BE2C (cell line): ENCODE data around the gene TOMM34.

Source experiments
- DNase-seq: peaks from one replicate; pipeline ENCODE4 v3.0.0-alpha.2; 2020
- H3K27me3 ChIP-seq: fragments of 250-450 bp; sonication (Bioruptor Pico); 2 replicates; pipeline ENCODE4 v1.5.1; 2020; ENCODE audit warnings: mild to moderate bottlenecking
- H3K36me3 ChIP-seq: fragments of 250-450 bp; sonication (Bioruptor Pico); 2 replicates; pipeline ENCODE4 v1.5.1; 2020; ENCODE audit warnings: mild to moderate bottlenecking
- H3K4me1 ChIP-seq: fragments of 250-450 bp; sonication (Bioruptor Pico); 2 replicates; pipeline ENCODE4 v1.5.1; 2020
- H3K4me3 ChIP-seq: 2 replicates; pipeline ENCODE4 v1.5.1; 2011; ENCODE audit warnings: low read depth, low read length
- H3K9me3 ChIP-seq: fragments of 250-450 bp; sonication (Bioruptor Pico); 2 replicates; pipeline ENCODE4 v1.5.1; 2020
- TF ChIP-seq, protein P1 (sequence below): IDR thresholded peaks from 2 replicates; pipeline ENCODE4 v1.5.1; 2012; ENCODE audit warnings: mild to moderate bottlenecking, low read depth, low read length

TOMM34 gene

DNA sequence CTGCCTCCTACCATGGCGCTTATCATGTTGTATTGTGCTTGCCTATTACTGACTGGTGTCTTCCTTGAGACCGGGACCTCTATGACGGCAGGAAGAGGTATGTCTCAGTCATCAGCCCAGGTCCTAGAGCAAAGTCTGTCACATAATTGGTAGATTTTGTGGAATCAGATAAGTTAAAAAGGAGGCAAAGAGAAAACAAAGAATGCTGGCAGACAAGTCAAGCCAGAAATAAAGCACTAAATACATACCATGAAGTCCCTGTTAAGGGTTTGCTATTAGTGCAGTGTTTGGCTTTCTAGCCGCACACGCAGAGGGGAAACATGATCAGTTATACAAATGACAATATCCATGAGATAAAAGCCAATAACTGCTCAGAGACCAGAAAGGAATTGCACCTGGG is 6.0 kb downstream of the TOMM34 start:
- no peaks in the 10 kb centered on the region for H3K4me1 ChIP-seq
- H3K27me3 ChIP-seq: no peaks in the 10 kb centered on the region
- no peak overlapping the region for H3K4me3 ChIP-seq
- TF ChIP-seq, protein P1, sequence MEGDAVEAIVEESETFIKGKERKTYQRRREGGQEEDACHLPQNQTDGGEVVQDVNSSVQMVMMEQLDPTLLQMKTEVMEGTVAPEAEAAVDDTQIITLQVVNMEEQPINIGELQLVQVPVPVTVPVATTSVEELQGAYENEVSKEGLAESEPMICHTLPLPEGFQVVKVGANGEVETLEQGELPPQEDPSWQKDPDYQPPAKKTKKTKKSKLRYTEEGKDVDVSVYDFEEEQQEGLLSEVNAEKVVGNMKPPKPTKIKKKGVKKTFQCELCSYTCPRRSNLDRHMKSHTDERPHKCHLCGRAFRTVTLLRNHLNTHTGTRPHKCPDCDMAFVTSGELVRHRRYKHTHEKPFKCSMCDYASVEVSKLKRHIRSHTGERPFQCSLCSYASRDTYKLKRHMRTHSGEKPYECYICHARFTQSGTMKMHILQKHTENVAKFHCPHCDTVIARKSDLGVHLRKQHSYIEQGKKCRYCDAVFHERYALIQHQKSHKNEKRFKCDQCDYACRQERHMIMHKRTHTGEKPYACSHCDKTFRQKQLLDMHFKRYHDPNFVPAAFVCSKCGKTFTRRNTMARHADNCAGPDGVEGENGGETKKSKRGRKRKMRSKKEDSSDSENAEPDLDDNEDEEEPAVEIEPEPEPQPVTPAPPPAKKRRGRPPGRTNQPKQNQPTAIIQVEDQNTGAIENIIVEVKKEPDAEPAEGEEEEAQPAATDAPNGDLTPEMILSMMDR: no peak
- H3K36me3 ChIP-seq: peaks cover 71% of the 10 kb centered on the region
- H3K9me3 ChIP-seq: no peaks in the 10 kb centered on the region
- no peak for DNase-seq

DNA sequence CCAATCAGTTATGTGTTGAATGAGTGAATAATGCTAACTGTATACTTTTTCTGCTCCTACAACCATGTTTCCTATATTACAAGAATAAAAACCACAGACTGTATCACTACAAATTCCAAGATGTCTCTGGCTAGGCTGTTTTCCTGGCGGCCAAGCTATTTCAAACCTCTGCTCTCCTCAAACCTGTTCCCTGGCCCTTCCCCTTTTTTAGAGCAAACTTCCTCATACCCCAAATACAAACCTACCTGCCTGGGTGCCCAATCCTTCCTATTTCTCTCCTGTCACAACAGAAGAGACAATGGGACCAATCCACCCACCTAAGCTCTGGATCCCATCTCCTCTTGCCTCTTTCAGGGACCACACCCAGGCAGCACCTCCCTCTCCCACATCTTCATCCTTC is 7.5 kb downstream of the TOMM34 start:
- DNase-seq: no peak
- Histone ChIP-seq H3K4me3 (no peak overlapping the region), H3K27me3 (no peaks in the 10 kb centered on the region), H3K4me1 (no peaks in the 10 kb centered on the region), H3K36me3 (peaks cover 81% of the 10 kb centered on the region), H3K9me3 (no peaks in the 10 kb centered on the region)
- TF ChIP-seq, protein P1: no peak

DNA sequence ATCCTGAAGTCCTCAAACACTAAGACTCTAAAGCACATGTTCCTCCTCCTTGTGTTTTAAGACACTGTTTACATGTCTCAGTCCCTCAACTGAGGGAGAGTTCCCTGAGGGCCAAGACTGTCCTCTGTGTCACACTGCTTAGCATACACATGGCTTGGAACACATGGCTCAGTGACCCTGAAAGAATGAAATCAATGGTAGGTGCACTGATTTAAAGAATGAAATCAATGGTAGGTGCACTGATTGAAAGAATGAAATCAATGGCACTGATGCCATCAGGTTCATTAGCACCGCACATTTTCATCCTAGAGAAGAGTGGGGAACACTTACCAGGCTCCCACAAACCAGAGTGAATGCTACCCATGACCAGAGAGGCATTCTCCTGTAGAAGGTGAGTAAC is 9.8 kb downstream of the TOMM34 start:
- Histone ChIP-seq H3K27me3 (no peaks in the 10 kb centered on the region), H3K36me3 (peaks cover 92% of the 10 kb centered on the region), H3K9me3 (no peaks in the 10 kb centered on the region), H3K4me1 (no peaks in the 10 kb centered on the region), H3K4me3 (no peak overlapping the region)
- TF ChIP-seq, protein P1: no peak
- DNase-seq: no peak

DNA sequence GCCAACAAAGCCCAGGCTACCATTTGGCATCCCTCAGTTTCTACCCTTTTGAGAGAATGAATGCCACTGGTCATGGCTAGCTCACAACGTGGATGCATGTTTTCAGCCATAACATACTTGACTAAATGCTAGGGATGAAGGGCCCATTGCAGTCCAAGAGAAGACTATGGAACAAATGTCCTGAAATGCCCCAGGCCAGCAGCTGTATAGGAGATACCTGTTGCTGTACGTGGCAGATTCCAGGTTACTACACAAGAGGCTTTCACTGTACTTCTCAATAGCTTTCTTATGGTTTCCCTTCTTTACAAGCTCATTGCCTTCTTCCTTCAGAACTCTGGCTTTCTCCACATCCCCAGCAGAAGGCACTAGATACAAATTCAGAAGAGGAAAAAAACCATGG is 11.7 kb downstream of the TOMM34 start:
- Histone ChIP-seq H3K27me3 (no peaks in the 10 kb centered on the region), H3K4me3 (no peak overlapping the region), H3K9me3 (no peaks in the 10 kb centered on the region), H3K36me3 (peaks cover 87% of the 10 kb centered on the region), H3K4me1 (no peaks in the 10 kb centered on the region)
- DNase-seq: no peak
- TF ChIP-seq, protein P1: no peak

DNA sequence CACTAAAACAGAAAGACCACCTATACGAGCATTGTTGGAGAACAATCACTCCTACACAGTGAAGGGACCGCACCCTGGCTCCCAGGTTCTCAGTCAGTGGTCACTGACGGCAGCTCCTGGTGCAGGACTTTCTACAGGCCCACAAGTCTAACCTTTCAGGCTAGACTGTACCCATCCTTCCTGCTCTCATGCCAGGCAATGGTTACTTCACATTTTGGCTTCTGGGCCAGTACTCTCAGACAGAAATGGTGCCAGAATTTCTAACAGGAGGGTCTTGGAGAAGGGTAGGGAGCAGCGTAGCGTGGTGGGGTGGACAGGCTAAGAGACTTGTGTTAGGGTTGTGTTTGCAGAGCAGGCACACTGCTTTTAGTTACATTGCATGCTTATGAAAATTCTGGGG is 12.1 kb downstream of the TOMM34 start:
- no peaks in the 10 kb centered on the region for H3K9me3 ChIP-seq
- H3K36me3 ChIP-seq: peaks cover 90% of the 10 kb centered on the region
- TF ChIP-seq, protein P1: no peak
- no peak for DNase-seq
- H3K27me3 ChIP-seq: no peaks in the 10 kb centered on the region
- no peak overlapping the region for H3K4me3 ChIP-seq
- no peaks in the 10 kb centered on the region for H3K4me1 ChIP-seq

DNA sequence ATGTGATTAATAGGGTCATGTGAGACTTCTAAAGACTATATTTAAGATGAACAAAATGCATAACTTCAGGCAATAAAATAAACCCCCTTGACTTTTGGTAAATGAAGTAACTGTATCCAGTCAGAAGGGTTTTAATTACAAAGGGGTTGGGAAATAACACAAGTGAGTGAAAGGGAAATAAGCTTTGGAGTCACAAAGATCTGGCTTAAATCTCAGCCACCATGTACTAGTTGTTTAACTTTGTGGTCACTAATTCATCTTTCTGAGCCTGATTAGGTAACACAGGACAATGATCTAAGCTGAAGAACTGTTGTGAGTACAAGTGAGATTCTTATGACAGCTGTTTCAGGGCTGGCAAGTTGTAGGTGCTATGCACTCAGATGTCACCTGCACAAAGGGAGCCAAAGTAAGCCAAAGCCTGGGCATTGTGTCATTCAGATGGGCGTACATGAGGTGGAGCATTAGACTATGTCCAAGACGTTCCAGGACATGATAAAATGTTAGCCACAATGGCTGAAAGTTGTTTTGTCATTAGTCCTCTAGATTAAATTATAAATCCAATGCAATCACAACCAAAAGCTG is 13.8 kb downstream of the TOMM34 start:
- no peaks in the 10 kb centered on the region for H3K27me3 ChIP-seq
- H3K36me3 ChIP-seq: peaks cover 93% of the 10 kb centered on the region
- TF ChIP-seq, protein P1: no peak
- no peak for DNase-seq
- no peak overlapping the region for H3K4me3 ChIP-seq
- no peaks in the 10 kb centered on the region for H3K9me3 ChIP-seq
- H3K4me1 ChIP-seq: no peaks in the 10 kb centered on the region
